Fibroblast of lung (primary cell): Measurements from ENCODE around the gene ARHGEF25. TPM values are rescaled to one million over a fixed set of nuclear protein-coding genes. Genes with fewer than 3 reads are reported as not detected.

Experiments used
- DNase-seq, 2 donors: peaks; one replicate each; pipeline versions ENCODE4 v3.0.0 to v3.0.0-alpha.2; 2010; ENCODE audit warnings: low read depth in 2 of 2
- H2AFZ ChIP-seq: 2 replicates; pipeline ENCODE4 v1.5.1; 2012; ENCODE audit warnings: low read length, control low read depth, inconsistent platforms
- H3K27ac ChIP-seq: 2 replicates; pipeline ENCODE4 v1.5.1; 2011; ENCODE audit warnings: low read length, control low read depth; ENCODE audit not compliant: insufficient read depth
- H3K27me3 ChIP-seq: 2 replicates; pipeline ENCODE4 v1.5.1; 2011; ENCODE audit warnings: mild to moderate bottlenecking, low read length; ENCODE audit not compliant: control insufficient read depth, insufficient read depth
- H3K36me3 ChIP-seq: 2 replicates; pipeline ENCODE4 v1.5.1; 2011; ENCODE audit warnings: low read length; ENCODE audit not compliant: control insufficient read depth, insufficient read depth
- H3K4me1 ChIP-seq: 2 replicates; pipeline ENCODE4 v1.5.1; 2011; ENCODE audit warnings: low read length; ENCODE audit not compliant: control insufficient read depth, insufficient read depth; ENCODE audit errors: extremely low read depth
- H3K4me2 ChIP-seq: 2 replicates; pipeline ENCODE4 v1.5.1; 2011; ENCODE audit warnings: low read length, control low read depth; ENCODE audit not compliant: insufficient read depth; ENCODE audit errors: extremely low read depth
- H3K4me3 ChIP-seq, 4 experiments: fragments of 200-600 bp in 1 of 4; sonication (generic) in 1 of 4; replicated peaks in 1 of 4; 2 replicates each; pipeline ENCODE4 v1.5.1; 2011 to 2016; ENCODE audit warnings: low read length in 4 of 4, low read depth in 3 of 4, mild to moderate bottlenecking in 3 of 4, control low read depth in 2 of 4, inconsistent platforms in 1 of 4, mixed read lengths in 1 of 4; ENCODE audit not compliant: insufficient read depth in 1 of 4; ENCODE audit errors: control extremely low read depth in 1 of 4
- H3K79me2 ChIP-seq: 2 replicates; pipeline ENCODE4 v1.5.1; 2012; ENCODE audit warnings: mild to moderate bottlenecking, low read length, inconsistent platforms; ENCODE audit not compliant: control insufficient read depth, insufficient read depth
- H3K9ac ChIP-seq: 2 replicates; pipeline ENCODE4 v1.5.1; 2011; ENCODE audit warnings: mild to moderate bottlenecking, low read length, control low read depth; ENCODE audit not compliant: insufficient read depth
- H3K9me3 ChIP-seq: 2 replicates; pipeline ENCODE4 v1.5.1; 2012; ENCODE audit warnings: low read depth, low read length; ENCODE audit not compliant: control insufficient read depth, insufficient read depth
- H4K20me1 ChIP-seq: 2 replicates; pipeline ENCODE4 v1.5.1; 2011; ENCODE audit warnings: low read length; ENCODE audit not compliant: control insufficient read depth, insufficient read depth; ENCODE audit errors: extremely low read depth
- CTCF ChIP-seq, 2 donors: IDR thresholded peaks in 1 of 2; conservative IDR thresholded peaks in 1 of 2; 1 replicate in 1 of 2; 2 replicates in 1 of 2; pipeline ENCODE4 v1.5.1; 2011 to 2012; ENCODE audit warnings: low read length in 2 of 2, control low read depth in 1 of 2, inconsistent platforms in 1 of 2, low read depth in 1 of 2, mild to moderate bottlenecking in 1 of 2
- EZH2 ChIP-seq: IDR thresholded peaks from 2 replicates; pipeline ENCODE4 v1.5.1; 2012; ENCODE audit warnings: low read length, control low read depth, mild to moderate bottlenecking; ENCODE audit errors: missing control alignments
- polyA plus RNA-seq, 2 donors: library from polyadenylated mRNA; depleted of rRNA in 1 of 2; stranded (reverse) in 1 of 2; unstranded in 1 of 2; fragments of >200 nt; gene quantifications; 2 replicates each; pipeline ENCODE4 v1.2.1, GENCODE V29; 2011 to 2012; ENCODE audit warnings: missing spikeins in 1 of 2
- total RNA-seq: library from RNA; depleted of rRNA; stranded (reverse); fragments of >200 nt; gene quantifications from 2 replicates; pipeline ENCODE4 v1.2.1, GENCODE V29; 2014

The ARHGEF25 gene
- total and polyA plus RNA-seq, 2 donors (not counting 1 experiment from before 2014, with no cell fraction given): 15.7 to 40.0 TPM

- Histone ChIP-seq H3K4me3 (no peak overlapping the region), H3K79me2 (no peaks in the 10 kb centered on the region), H4K20me1 (no peaks in the 10 kb centered on the region), H2AFZ (no peak overlapping the region), H3K36me3 (no peaks in the 10 kb centered on the region), H3K4me1 (peaks cover 4% of the 10 kb centered on the region), H3K4me2 (no peak overlapping the region), H3K9me3 (no peaks in the 10 kb centered on the region), H3K27ac (no peak overlapping the region), H3K27me3 (peaks cover 33% of the 10 kb centered on the region), H3K9ac (no peak overlapping the region)
- no peak for DNase-seq
- TF ChIP-seq EZH2: no peak
- TF ChIP-seq CTCF (conservative IDR thresholded peaks at IDR 0.05 in 1 of 2, IDR thresholded peaks at IDR 0.05 in 1 of 2; ENCODE audit: low read depth in 1 of 2, low read length in 2 of 2): no peak
Measured at GRCh38 chr12:57626111-57626920, 15.1 kb downstream of the ARHGEF25 start.

- no peak overlapping the region for H3K9ac ChIP-seq
- no peak for TF ChIP-seq EZH2
- no peak for TF ChIP-seq CTCF (conservative IDR thresholded peaks at IDR 0.05 in 1 of 2, IDR thresholded peaks at IDR 0.05 in 1 of 2; ENCODE audit: low read depth in 1 of 2, low read length in 2 of 2)
- no peaks in the 10 kb centered on the region for H3K36me3 ChIP-seq
- no peak overlapping the region for H3K4me2 ChIP-seq
- no peaks in the 10 kb centered on the region for H3K4me1 ChIP-seq
- no peaks in the 10 kb centered on the region for H3K9me3 ChIP-seq
- H4K20me1 ChIP-seq: no peaks in the 10 kb centered on the region
- H3K27me3 ChIP-seq: peaks cover 31% of the 10 kb centered on the region
- no peak overlapping the region for H3K27ac ChIP-seq
- no peaks in the 10 kb centered on the region for H3K79me2 ChIP-seq
- no peak overlapping the region for H3K4me3 ChIP-seq
- H2AFZ ChIP-seq: no peak overlapping the region
- no peak for DNase-seq
Measured at GRCh38 chr12:57626921-57627445, 15.7 kb downstream of the ARHGEF25 start.

- DNase-seq: no peak
- H2AFZ ChIP-seq: no peak overlapping the region
- no peak overlapping the region for H3K4me2 ChIP-seq
- H4K20me1 ChIP-seq: no peaks in the 10 kb centered on the region
- no peak overlapping the region for H3K4me3 ChIP-seq
- no peak overlapping the region for H3K9ac ChIP-seq
- peaks cover 25% of the 10 kb centered on the region for H3K27me3 ChIP-seq
- H3K79me2 ChIP-seq: no peaks in the 10 kb centered on the region
- no peaks in the 10 kb centered on the region for H3K36me3 ChIP-seq
- no peaks in the 10 kb centered on the region for H3K9me3 ChIP-seq
- peak; percentile 15 for TF ChIP-seq EZH2
- TF ChIP-seq CTCF (conservative IDR thresholded peaks at IDR 0.05 in 1 of 2, IDR thresholded peaks at IDR 0.05 in 1 of 2; ENCODE audit: low read depth in 1 of 2, low read length in 2 of 2): no peak
- no peak overlapping the region for H3K27ac ChIP-seq
- H3K4me1 ChIP-seq: no peaks in the 10 kb centered on the region
Measured at GRCh38 chr12:57627501-57628279, 16.5 kb downstream of the ARHGEF25 start.
